K562 (cell line): ENCODE results near the gene CABP2.

Experiments
- MIER1 ChIP-seq: fragments of 450-650 bp; IDR thresholded peaks from 2 replicates; pipeline ENCODE4 v1.6.1; 2016; ENCODE audit warnings: antibody characterized with exemption, mild to moderate bottlenecking, low read depth
- RAD21 ChIP-seq, 2 experiments: fragments of 250-450 bp in 1 of 2; fragments of 450-650 bp in 1 of 2; sonication (Bioruptor Pico) in 1 of 2; formaldehyde crosslinking in 1 of 2; IDR thresholded peaks in 1 of 2; conservative IDR thresholded peaks in 1 of 2; 2 replicates each; pipeline versions ENCODE4 v1.4.0 to v1.8.0; 2020 to 2022; ENCODE audit warnings: mild to moderate bottlenecking in 2 of 2, moderate library complexity in 1 of 2
- ZBTB1 ChIP-seq: sonication (generic); formaldehyde crosslinking; IDR thresholded peaks from 2 replicates; pipeline ENCODE4 v1.8.1; 2023; ENCODE audit warnings: missing genetic modification reagents, low read depth, mild to moderate bottlenecking, borderline replicate concordance
- ZNF224 ChIP-seq: sonication (generic); formaldehyde crosslinking; IDR thresholded peaks from 2 replicates; pipeline ENCODE4 v1.8.0; 2022; ENCODE audit warnings: mild to moderate bottlenecking, missing genetic modification reagents
- TF ChIP-seq, protein P1 (sequence below): fragments of 250-450 bp; sonication (Bioruptor Pico); IDR thresholded peaks from 2 replicates; pipeline ENCODE4 v1.8.0; 2021; ENCODE audit warnings: moderate library complexity, mild to moderate bottlenecking, inconsistent platforms

DNA sequence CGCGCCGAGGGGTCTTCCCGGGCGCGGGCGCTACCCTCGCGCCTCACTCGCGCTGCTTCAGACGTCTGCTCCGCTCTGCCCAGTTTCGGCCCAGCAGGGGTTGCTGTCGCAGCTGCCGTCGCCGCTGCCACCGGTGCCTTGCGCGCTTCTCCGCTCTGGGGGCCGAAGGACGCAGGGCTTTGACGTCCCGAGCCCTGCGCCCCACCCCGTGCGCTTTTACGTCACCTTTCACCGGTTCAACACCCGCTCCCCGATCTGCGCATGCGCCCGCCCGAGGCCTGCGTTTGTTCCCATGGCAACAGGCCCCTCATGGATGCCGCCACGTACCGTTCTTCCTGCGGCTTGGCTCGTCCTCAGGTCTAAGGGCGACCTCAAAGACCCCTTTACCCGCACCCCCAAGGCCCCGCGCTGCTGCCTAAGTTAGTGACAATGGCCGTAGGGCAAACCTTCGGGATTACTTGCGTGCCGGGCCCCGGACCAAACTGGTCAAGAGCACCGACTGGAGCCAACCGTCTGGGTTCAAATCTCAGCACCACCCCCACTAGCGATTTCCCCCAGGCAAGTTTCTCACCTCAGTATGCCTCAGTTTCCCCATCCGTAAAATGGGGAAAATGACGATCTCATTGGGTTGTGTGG, 14.6 kb downstream of the CABP2 start:
- TF ChIP-seq MIER1 = no peak
- TF ChIP-seq ZBTB1 (CRISPR knock-in tag) = no peak
- no peak for TF ChIP-seq ZNF224
- TF ChIP-seq, protein P1, sequence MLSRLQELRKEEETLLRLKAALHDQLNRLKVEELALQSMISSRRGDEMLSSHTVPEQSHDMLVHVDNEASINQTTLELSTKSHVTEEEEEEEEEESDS = no peak
- no peak; a peak in 1 of 4 replicates for TF ChIP-seq RAD21 (CRISPR knock-in tag; conservative IDR thresholded peaks at IDR 0.05 in 1 of 2, IDR thresholded peaks at IDR 0.05 in 1 of 2)
